ENCODE measurements around the gene TDRD10.
A peak's percentile ranks its signal among the peaks of the same experiment; 100 is the strongest.

TDRD10 gene

GRCh38 chr1:154469844-154470560, 32.0 kb upstream of the TDRD10 start:
- H3K9me3 ChIP-seq (ENCODE audit: insufficient read depth, low read length) = no peaks in the 10 kb centered on the region
- TF ChIP-seq SUZ12 (IDR thresholded peaks at IDR 0.05; ENCODE audit: extremely low read depth, insufficient read depth, insufficient read length) (no peak), ZNF274 (IDR thresholded peaks at IDR 0.05; ENCODE audit: low read depth, low read length) (no peak), YY1 (IDR thresholded peaks at IDR 0.05; ENCODE audit: insufficient read depth, insufficient read length) (no peak)
- H3K4me3 ChIP-seq (ENCODE audit: insufficient read length, low read depth) = no peak overlapping the region
- H3K9ac ChIP-seq (ENCODE audit: insufficient read length, low read depth) = no peak overlapping the region
- no peaks in the 10 kb centered on the region for H3K27me3 ChIP-seq (ENCODE audit: insufficient read depth, insufficient read length)
- DNase-seq (ENCODE audit: low read depth, low spot score) = no peak
- H3K4me1 ChIP-seq (ENCODE audit: insufficient read depth, insufficient read length) = peaks cover 9% of the 10 kb centered on the region
- no peaks in the 10 kb centered on the region for H3K36me3 ChIP-seq (ENCODE audit: insufficient read depth, insufficient read length, low read length)

- H3K4me1 ChIP-seq (ENCODE audit: insufficient read depth, insufficient read length) = peaks cover 4% of the 10 kb centered on the region
- no peaks in the 10 kb centered on the region for H3K36me3 ChIP-seq (ENCODE audit: insufficient read depth, insufficient read length, low read length)
- no peaks in the 10 kb centered on the region for H3K9me3 ChIP-seq (ENCODE audit: insufficient read depth, low read length)
- H3K4me3 ChIP-seq (ENCODE audit: insufficient read length, low read depth) = no peak overlapping the region
- no peak for DNase-seq (ENCODE audit: low read depth, low spot score)
- H3K9ac ChIP-seq (ENCODE audit: insufficient read length, low read depth) = no peak overlapping the region
- no peak for TF ChIP-seq ZNF274 (IDR thresholded peaks at IDR 0.05; ENCODE audit: low read depth, low read length)
- TF ChIP-seq SUZ12 (IDR thresholded peaks at IDR 0.05; ENCODE audit: extremely low read depth, insufficient read depth, insufficient read length) = no peak
- TF ChIP-seq YY1 (IDR thresholded peaks at IDR 0.05; ENCODE audit: insufficient read depth, insufficient read length) = no peak
- no peaks in the 10 kb centered on the region for H3K27me3 ChIP-seq (ENCODE audit: insufficient read depth, insufficient read length)
These were observed 30.7 kb upstream of the TDRD10 start for GRCh38 chr1:154471304-154471703.

GRCh38 chr1:154474802-154475201, 27.2 kb upstream of the TDRD10 start:
- TF ChIP-seq ZNF274 (IDR thresholded peaks at IDR 0.05; ENCODE audit: low read depth, low read length) = no peak
- no peak for TF ChIP-seq YY1 (IDR thresholded peaks at IDR 0.05; ENCODE audit: insufficient read depth, insufficient read length)
- TF ChIP-seq SUZ12 (IDR thresholded peaks at IDR 0.05; ENCODE audit: extremely low read depth, insufficient read depth, insufficient read length) = no peak
- no peaks in the 10 kb centered on the region for H3K9me3 ChIP-seq (ENCODE audit: insufficient read depth, low read length)
- H3K9ac ChIP-seq (ENCODE audit: insufficient read length, low read depth) = no peak overlapping the region
- no peak for DNase-seq (ENCODE audit: low read depth, low spot score)
- no peak overlapping the region for H3K4me3 ChIP-seq (ENCODE audit: insufficient read length, low read depth)
- no peaks in the 10 kb centered on the region for H3K36me3 ChIP-seq (ENCODE audit: insufficient read depth, insufficient read length, low read length)
- H3K27me3 ChIP-seq (ENCODE audit: insufficient read depth, insufficient read length) = no peaks in the 10 kb centered on the region
- peaks cover 3% of the 10 kb centered on the region for H3K4me1 ChIP-seq (ENCODE audit: insufficient read depth, insufficient read length)

- H3K27me3 ChIP-seq (ENCODE audit: insufficient read depth, insufficient read length) = no peaks in the 10 kb centered on the region
- DNase-seq (ENCODE audit: low read depth, low spot score) = no peak
- peaks cover 5% of the 10 kb centered on the region for H3K4me1 ChIP-seq (ENCODE audit: insufficient read depth, insufficient read length)
- H3K9ac ChIP-seq (ENCODE audit: insufficient read length, low read depth) = no peak overlapping the region
- no peak overlapping the region for H3K4me3 ChIP-seq (ENCODE audit: insufficient read length, low read depth)
- no peaks in the 10 kb centered on the region for H3K36me3 ChIP-seq (ENCODE audit: insufficient read depth, insufficient read length, low read length)
- TF ChIP-seq SUZ12 (IDR thresholded peaks at IDR 0.05; ENCODE audit: extremely low read depth, insufficient read depth, insufficient read length) (no peak), ZNF274 (IDR thresholded peaks at IDR 0.05; ENCODE audit: low read depth, low read length) (no peak), YY1 (IDR thresholded peaks at IDR 0.05; ENCODE audit: insufficient read depth, insufficient read length) (no peak)
- no peaks in the 10 kb centered on the region for H3K9me3 ChIP-seq (ENCODE audit: insufficient read depth, low read length)
These were observed 25.2 kb upstream of the TDRD10 start for GRCh38 chr1:154476791-154477190.

GRCh38 chr1:154478013-154478412, 24.0 kb upstream of the TDRD10 start:
- no peak for DNase-seq (ENCODE audit: low read depth, low spot score)
- H3K4me1 ChIP-seq (ENCODE audit: insufficient read depth, insufficient read length) = peaks cover 5% of the 10 kb centered on the region

GRCh38 chr1:154478639-154479038, 23.4 kb upstream of the TDRD10 start:
- H3K9ac ChIP-seq (ENCODE audit: insufficient read length, low read depth) = no peak overlapping the region
- no peak for DNase-seq (ENCODE audit: low read depth, low spot score)
- no peak overlapping the region for H3K4me3 ChIP-seq (ENCODE audit: insufficient read length, low read depth)
- no peaks in the 10 kb centered on the region for H3K27me3 ChIP-seq (ENCODE audit: insufficient read depth, insufficient read length)
- H3K9me3 ChIP-seq (ENCODE audit: insufficient read depth, low read length) = no peaks in the 10 kb centered on the region
- peaks cover 5% of the 10 kb centered on the region for H3K4me1 ChIP-seq (ENCODE audit: insufficient read depth, insufficient read length)
- H3K36me3 ChIP-seq (ENCODE audit: insufficient read depth, insufficient read length, low read length) = peaks cover under 1% of the 10 kb centered on the region
- TF ChIP-seq SUZ12 (IDR thresholded peaks at IDR 0.05; ENCODE audit: extremely low read depth, insufficient read depth, insufficient read length) = no peak

More at GRCh38 chr1:154478013-154478412, 24.0 kb upstream of the TDRD10 start:
- no peaks in the 10 kb centered on the region for H3K27me3 ChIP-seq (ENCODE audit: insufficient read depth, insufficient read length)
- TF ChIP-seq ZNF274 (IDR thresholded peaks at IDR 0.05; ENCODE audit: low read depth, low read length) (no peak), YY1 (IDR thresholded peaks at IDR 0.05; ENCODE audit: insufficient read depth, insufficient read length) (no peak), SUZ12 (IDR thresholded peaks at IDR 0.05; ENCODE audit: extremely low read depth, insufficient read depth, insufficient read length) (no peak)
- no peaks in the 10 kb centered on the region for H3K36me3 ChIP-seq (ENCODE audit: insufficient read depth, insufficient read length, low read length)
- H3K4me3 ChIP-seq (ENCODE audit: insufficient read length, low read depth) = no peak overlapping the region
- no peak overlapping the region for H3K9ac ChIP-seq (ENCODE audit: insufficient read length, low read depth)
- H3K9me3 ChIP-seq (ENCODE audit: insufficient read depth, low read length) = no peaks in the 10 kb centered on the region

- Histone ChIP-seq H3K4me1 (ENCODE audit: insufficient read depth, insufficient read length) (peaks cover 5% of the 10 kb centered on the region), H3K36me3 (ENCODE audit: insufficient read depth, insufficient read length, low read length) (peaks cover 7% of the 10 kb centered on the region), H3K27me3 (ENCODE audit: insufficient read depth, insufficient read length) (no peaks in the 10 kb centered on the region), H3K4me3 (ENCODE audit: insufficient read length, low read depth) (no peak overlapping the region), H3K9ac (ENCODE audit: insufficient read length, low read depth) (no peak overlapping the region), H3K9me3 (ENCODE audit: insufficient read depth, low read length) (no peaks in the 10 kb centered on the region)
- TF ChIP-seq SUZ12 (IDR thresholded peaks at IDR 0.05; ENCODE audit: extremely low read depth, insufficient read depth, insufficient read length) (no peak), YY1 (IDR thresholded peaks at IDR 0.05; ENCODE audit: insufficient read depth, insufficient read length) (no peak), ZNF274 (IDR thresholded peaks at IDR 0.05; ENCODE audit: low read depth, low read length) (no peak)
- DNase-seq (ENCODE audit: low read depth, low spot score) = peak; percentile 75
These were observed 22.1 kb upstream of the TDRD10 start for GRCh38 chr1:154479764-154480421.
